K562 (cell line): ENCODE data around the gene CUEDC2. TPM values are rescaled to one million over a fixed set of nuclear protein-coding genes. Genes with fewer than 3 reads are reported as not detected.

ENCODE experiments used
- ARID4B ChIP-seq: sonication (generic); formaldehyde crosslinking; IDR thresholded peaks from 2 replicates; pipeline ENCODE4 v1.8.0; 2022; ENCODE audit warnings: mild to moderate bottlenecking, missing genetic modification reagents
- ASH1L ChIP-seq: fragments of 450-650 bp; IDR thresholded peaks from 2 replicates; pipeline ENCODE4 v1.6.1; 2018; ENCODE audit warnings: borderline replicate concordance, mild to moderate bottlenecking, low read depth; ENCODE audit not compliant: partially characterized antibody
- ATF7 ChIP-seq: fragments of 450-650 bp; IDR thresholded peaks from 2 replicates; pipeline ENCODE4 v1.7.1; 2014; ENCODE audit warnings: mild to moderate bottlenecking, moderate library complexity
- CBX2 ChIP-seq: fragments of 200-600 bp; sonication (generic); IDR thresholded peaks from one replicate; pipeline ENCODE4 v1.6.1; 2012; ENCODE audit warnings: mild to moderate bottlenecking, low read length, inconsistent platforms; ENCODE audit not compliant: insufficient read depth, poor library complexity, severe bottlenecking
- CCNT2 ChIP-seq: IDR thresholded peaks from 2 replicates; pipeline ENCODE4 v1.6.1; 2011; ENCODE audit warnings: borderline replicate concordance, low read depth, mild to moderate bottlenecking, moderate library complexity, mixed read lengths, low read length; ENCODE audit not compliant: insufficient read length; ENCODE audit errors: extremely low read depth
- EGR1 ChIP-seq: fragments of 450-650 bp; conservative IDR thresholded peaks from 2 replicates; pipeline ENCODE4 v1.6.1; 2017; ENCODE audit warnings: mild to moderate bottlenecking
- EP400 ChIP-seq: fragments of 450-650 bp; IDR thresholded peaks from 2 replicates; pipeline ENCODE4 v1.6.1; 2017; ENCODE audit warnings: antibody characterized with exemption, mild to moderate bottlenecking, moderate library complexity
- FIP1L1 ChIP-seq: fragments of 200-400 bp; formaldehyde crosslinking; IDR thresholded peaks from 2 replicates; pipeline ENCODE4 v1.6.1; 2018; ENCODE audit warnings: mild to moderate bottlenecking, low read depth, low read length; ENCODE audit not compliant: poor library complexity, severe bottlenecking
- FOXA3 ChIP-seq, 2 experiments: fragments of 450-650 bp in 1 of 2; sonication (generic) in 1 of 2; formaldehyde crosslinking; IDR thresholded peaks in 1 of 2; conservative IDR thresholded peaks in 1 of 2; 2 replicates each; pipeline versions ENCODE4 v1.4.0 to v1.8.0; 2020 to 2022; ENCODE audit warnings: mild to moderate bottlenecking in 2 of 2, missing genetic modification reagents in 1 of 2
- FOXM1 ChIP-seq, 2 experiments: fragments of 450-650 bp in 1 of 2; sonication (generic) in 1 of 2; formaldehyde crosslinking in 1 of 2; IDR thresholded peaks; 2 replicates each; pipeline versions ENCODE4 v1.6.1 to v1.9.0; 2017 to 2022; ENCODE audit warnings: low read depth in 2 of 2, mild to moderate bottlenecking in 2 of 2, missing genetic modification reagents in 1 of 2, moderate library complexity in 1 of 2
- GABPB1 ChIP-seq: sonication (generic); formaldehyde crosslinking; IDR thresholded peaks from 2 replicates; pipeline ENCODE4 v1.8.0; 2022; ENCODE audit warnings: mild to moderate bottlenecking, missing genetic modification reagents
- HDGF ChIP-seq: fragments of 450-650 bp; IDR thresholded peaks from 2 replicates; pipeline ENCODE4 v1.6.1; 2016
- HNRNPL ChIP-seq: fragments of 200-400 bp; formaldehyde crosslinking; IDR thresholded peaks from 2 replicates; pipeline ENCODE4 v1.6.1; 2017; ENCODE audit warnings: low read depth, mild to moderate bottlenecking, low read length
- HNRNPLL ChIP-seq: fragments of 200-400 bp; formaldehyde crosslinking; IDR thresholded peaks from 2 replicates; pipeline ENCODE4 v1.6.1; 2017; ENCODE audit warnings: low read length, low read depth, mild to moderate bottlenecking; ENCODE audit not compliant: poor library complexity, severe bottlenecking
- JUND ChIP-seq, 2 experiments: IDR thresholded peaks; 2 replicates in 1 of 2; 3 replicates in 1 of 2; pipeline ENCODE4 v1.6.1; 2011; ENCODE audit warnings: borderline replicate concordance in 2 of 2, low read depth in 2 of 2, low read length in 2 of 2, improper control_type of control experiment in 1 of 2, missing biosample characterization in 1 of 2, missing genetic modification characterization in 1 of 2, missing genetic modification reagents in 1 of 2
- TAL1 ChIP-seq: fragments of 450-650 bp; IDR thresholded peaks from 2 replicates; pipeline ENCODE4 v1.6.1; 2016; ENCODE audit warnings: mild to moderate bottlenecking
- ZFX ChIP-seq: sonication (generic); formaldehyde crosslinking; IDR thresholded peaks from 2 replicates; pipeline ENCODE4 v1.8.0; 2022; ENCODE audit warnings: mild to moderate bottlenecking, missing genetic modification reagents, moderate library complexity
- ZNF431 ChIP-seq: sonication (generic); formaldehyde crosslinking; IDR thresholded peaks from 2 replicates; pipeline ENCODE4 v1.8.0; 2022; ENCODE audit warnings: mild to moderate bottlenecking, missing genetic modification reagents
- ZNF766 ChIP-seq: fragments of 200-800 bp; sonication (Bioruptor generic); conservative IDR thresholded peaks from 2 replicates; pipeline ENCODE4 v1.6.1; 2016; ENCODE audit warnings: missing genetic modification characterization, missing compliant biosample characterization
- polyA plus RNA-seq, 8 experiments: library from polyadenylated mRNA; depleted of rRNA in 4 of 8; stranded (reverse) in 5 of 8; unstranded in 3 of 8; fragments of >200 nt; fragmentation: Nextera tagmentation in 2 of 8; fragmentation: Illumina TruSeq in 1 of 8; extraction: Ambion mirVana in 2 of 8; extraction: Trizol in 1 of 8; gene quantifications; 2 replicates each; pipeline versions ENCODE4 v1.2.1 to v1.2.3, GENCODE V29; 2011 to 2014; ENCODE audit warnings: inconsistent platforms in 1 of 8, missing spikeins in 1 of 8
- total RNA-seq, 7 experiments: library from RNA; depleted of rRNA in 6 of 7; stranded (reverse); fragments of >200 nt in 6 of 7; fragmentation: Illumina TruSeq in 2 of 7; extraction: Trizol in 2 of 7; gene quantifications; 2 replicates each; pipeline versions ENCODE4 v1.2.1 to v1.2.3, GENCODE V29; 2011 to 2021; ENCODE audit warnings: low replicate concordance in 1 of 7

Gene CUEDC2
- total and polyA plus RNA-seq, 9 of the 15 experiments (the other 6 are each of a cell fraction or from before 2014, with no cell fraction given): 8.5 to 48.9 (median 27.4) TPM

GRCh38 chr10:102399217-102400021 is 33.0 kb downstream of the CUEDC2 start (continued):
- TF ChIP-seq ARID4B (CRISPR knock-in tag) (peak; percentile 90), ZFX (CRISPR knock-in tag) (peak; percentile 88), FIP1L1 (peak; percentile 85), ATF7 (peak; percentile 60; the same call in 1 of the 2 replicates), FOXA3 (CRISPR knock-in tag; conservative IDR thresholded peaks at IDR 0.05 in 1 of 2, IDR thresholded peaks at IDR 0.05 in 1 of 2) (0 out of 4 replicates have a peak, but pooled peaks of 1 of the 2 experiments have one; percentile 46), CBX2 (no peak), EGR1 (peak; percentile 76), JUND (IDR thresholded peaks at IDR 0.05; ENCODE audit: borderline replicate concordance, low read depth, low read length) (peak; percentile 44), JUND (tag; IDR thresholded peaks at IDR 0.05; ENCODE audit: borderline replicate concordance, low read depth, low read length) (no peak; the same call in 2 of the 3 replicates), GABPB1 (CRISPR knock-in tag) (peak; percentile 80), TAL1 (no peak), FOXM1 (IDR thresholded peaks at IDR 0.05; ENCODE audit: low read depth) (no peak), FOXM1 (CRISPR knock-in tag; IDR thresholded peaks at IDR 0.05; ENCODE audit: low read depth) (peak; percentile 69; the same call in 1 of the 2 replicates), EP400 (peak; percentile 86; the same call in 1 of the 2 replicates), ASH1L (no peak), CCNT2 (peak; percentile 73), HNRNPLL (peak; percentile 74), HDGF (no peak), ZNF766 (CRISPR knock-in tag) (no peak), HNRNPL (peak; percentile 57; the same call in 1 of the 2 replicates), ZNF431 (CRISPR knock-in tag) (no peak)
